Adrenal gland (tissue), 5 donors: ENCODE measurements around the gene CNTN4.

Source experiments
- CTCF ChIP-seq, 6 experiments: fragments of 450-650 bp in 4 of 6; fragments of 200-600 bp in 2 of 6; sonication (generic) in 1 of 6; IDR thresholded peaks; 1 replicate in 5 of 6; 2 replicates in 1 of 6; pipeline versions ENCODE4 v1.5.1 to v1.8.0; 2016 to 2021; ENCODE audit warnings: antibody characterized with exemption in 6 of 6, mild to moderate bottlenecking in 2 of 6, moderate library complexity in 1 of 6
- POLR2A ChIP-seq, 2 donors: fragments of 450-650 bp; IDR thresholded peaks; one replicate each; pipeline ENCODE4 v1.6.1; 2017; ENCODE audit warnings: antibody characterized with exemption in 2 of 2, mild to moderate bottlenecking in 2 of 2, moderate library complexity in 1 of 2
- donor health status: DM: no; HTN: no; CAD: no.

DNA sequence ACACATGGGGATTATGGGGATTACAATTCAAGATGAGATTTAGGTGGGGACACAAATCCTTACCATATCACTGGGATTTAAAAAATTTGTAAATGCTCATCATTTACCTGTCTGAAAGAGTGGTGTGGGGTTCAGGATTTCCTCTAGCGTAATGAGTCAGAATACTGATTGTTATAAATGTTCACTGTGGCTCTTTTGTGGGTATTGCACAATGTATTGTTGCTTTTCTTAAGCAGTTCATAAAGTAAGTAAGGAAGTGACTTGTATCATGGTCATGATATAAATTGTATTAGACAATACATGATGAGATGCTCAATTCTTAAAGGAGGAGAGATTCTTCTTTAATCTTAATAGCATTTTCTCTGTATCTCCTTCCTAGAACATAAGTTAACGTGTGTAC, 262.1 kb downstream of the CNTN4 start:
- TF ChIP-seq CTCF (IDR thresholded peaks at IDR 0.05) (no peak), POLR2A (IDR thresholded peaks at IDR 0.05) (no peak)
